ENCODE data around the gene DNAI2.
"Not testable (repeated sequence)": the region's sequence is repeated elsewhere in the genome, so short reads cannot be mapped to it uniquely, and the experiment has no call there.

Gene DNAI2

GRCh38 chr17:74279617-74280016, 5.6 kb downstream of the DNAI2 start:
- not testable (repeated sequence) for FAIRE-seq

GRCh38 chr17:74280093-74280513, 6.1 kb downstream of the DNAI2 start:
- FAIRE-seq = no peak

DNA sequence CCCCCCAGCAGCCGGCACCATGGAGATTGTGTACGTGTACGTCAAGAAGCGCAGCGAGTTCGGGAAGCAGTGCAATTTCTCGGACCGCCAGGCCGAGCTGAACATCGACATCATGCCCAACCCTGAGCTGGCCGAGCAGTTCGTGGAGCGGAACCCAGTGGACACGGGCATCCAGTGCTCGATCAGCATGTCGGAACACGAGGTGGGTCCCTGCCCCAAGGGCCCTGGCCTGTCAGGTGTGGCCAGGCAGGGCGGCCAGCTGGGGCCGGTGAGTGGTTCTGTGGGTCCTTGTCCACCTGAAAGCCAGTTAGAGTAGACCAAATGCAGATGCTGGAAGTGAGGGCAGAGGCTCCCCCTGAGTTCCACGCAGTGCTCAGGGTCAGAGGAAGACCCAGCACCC, 7.8 kb downstream of the DNAI2 start:
- no peak for FAIRE-seq

- not testable (repeated sequence) for FAIRE-seq
These were observed 8.2 kb downstream of the DNAI2 start for GRCh38 chr17:74282274-74282586.

DNA sequence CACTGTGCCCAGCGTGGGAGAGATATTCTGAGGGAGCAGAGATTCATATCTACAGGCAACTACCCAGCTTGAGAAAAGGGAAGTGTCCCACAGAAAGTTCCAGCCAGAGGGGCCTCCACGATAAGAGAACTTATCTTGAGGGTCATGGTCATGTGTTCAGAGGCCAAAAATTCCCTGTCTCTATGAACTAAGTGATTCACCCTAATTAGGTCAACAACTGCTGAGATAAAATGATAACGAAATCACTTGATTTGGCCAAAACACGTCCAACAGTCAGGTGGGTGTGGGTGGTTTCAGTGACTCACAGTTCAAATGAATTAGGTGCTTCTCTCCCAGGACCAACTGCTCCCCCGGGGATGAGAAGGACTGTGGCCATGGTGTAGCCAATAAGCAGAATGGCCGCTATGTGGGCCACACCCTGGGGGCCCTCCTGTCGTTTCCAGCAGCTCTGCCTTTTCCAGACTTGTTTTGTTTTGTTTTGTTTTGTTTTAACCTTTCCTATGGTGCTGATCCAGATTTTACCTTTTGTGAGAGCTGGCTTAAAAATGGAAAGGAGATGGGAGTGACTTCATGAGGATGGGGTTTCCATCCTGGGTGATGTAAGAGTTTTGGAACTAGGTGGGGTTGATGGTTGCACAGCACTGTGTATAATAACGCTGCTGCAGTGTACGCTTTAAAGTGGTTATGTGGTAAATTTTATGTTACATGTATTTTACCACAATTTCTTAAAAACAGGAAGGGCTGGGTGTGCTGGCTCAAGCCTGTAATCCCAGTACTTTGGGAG, 8.7 kb downstream of the DNAI2 start:
- no peak for FAIRE-seq

- FAIRE-seq = no peak
These were observed 9.3 kb downstream of the DNAI2 start for GRCh38 chr17:74283371-74283673.

DNA sequence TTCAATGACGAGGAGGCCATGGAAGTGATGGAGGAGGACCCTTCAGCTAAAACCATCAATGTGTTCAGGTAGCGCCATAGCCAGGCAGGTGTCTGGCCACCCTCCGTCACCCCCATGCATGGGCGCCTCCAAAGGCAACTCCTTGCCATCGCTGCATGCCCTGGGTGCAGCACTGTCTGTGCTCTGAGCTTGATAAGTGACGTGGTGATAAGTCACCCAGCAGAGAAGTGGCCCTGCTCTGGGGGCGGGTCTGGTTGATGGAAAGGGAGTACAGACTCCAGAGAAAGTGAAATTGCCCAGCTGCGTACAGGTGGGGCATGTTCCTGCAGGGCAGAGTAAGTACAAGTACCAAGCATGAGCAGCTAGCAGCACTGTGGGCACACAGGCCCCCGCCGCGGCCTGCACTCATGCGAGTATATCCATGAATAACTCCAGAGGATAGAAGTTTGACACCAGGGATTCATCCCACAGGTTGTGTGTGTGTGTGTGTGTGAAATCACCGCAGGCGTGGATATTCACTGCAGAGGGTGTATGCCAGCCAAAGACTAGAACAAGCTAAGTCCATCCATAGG, 13.1 kb downstream of the DNAI2 start:
- no peak for FAIRE-seq

GRCh38 chr17:74288785-74289184, 14.8 kb downstream of the DNAI2 start:
- no peak for FAIRE-seq

GRCh38 chr17:74289688-74290087, 15.7 kb downstream of the DNAI2 start:
- FAIRE-seq = no peak

- no peak for FAIRE-seq
These were observed 16.3 kb downstream of the DNAI2 start for GRCh38 chr17:74290340-74290739.

DNA sequence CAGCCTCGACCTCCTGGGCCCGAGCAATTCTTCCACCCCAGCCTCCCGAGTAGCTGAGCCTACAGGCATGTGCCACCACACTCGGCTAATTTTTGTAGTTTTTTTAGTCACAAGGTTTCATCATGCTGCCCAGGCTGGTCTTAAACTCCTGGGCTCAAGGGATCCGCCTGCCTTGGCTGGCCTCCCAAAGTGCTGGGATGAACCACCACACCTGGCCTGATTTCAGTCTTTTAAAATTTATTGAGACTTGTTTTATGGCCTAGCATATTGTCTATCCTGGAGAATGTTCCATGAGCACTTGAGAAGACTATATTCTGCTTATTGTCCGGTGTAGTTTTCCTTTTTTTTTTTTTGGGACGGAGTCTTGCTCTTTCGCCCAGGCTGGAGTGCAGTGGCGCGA, 18.5 kb downstream of the DNAI2 start:
- FAIRE-seq = no peak

DNA sequence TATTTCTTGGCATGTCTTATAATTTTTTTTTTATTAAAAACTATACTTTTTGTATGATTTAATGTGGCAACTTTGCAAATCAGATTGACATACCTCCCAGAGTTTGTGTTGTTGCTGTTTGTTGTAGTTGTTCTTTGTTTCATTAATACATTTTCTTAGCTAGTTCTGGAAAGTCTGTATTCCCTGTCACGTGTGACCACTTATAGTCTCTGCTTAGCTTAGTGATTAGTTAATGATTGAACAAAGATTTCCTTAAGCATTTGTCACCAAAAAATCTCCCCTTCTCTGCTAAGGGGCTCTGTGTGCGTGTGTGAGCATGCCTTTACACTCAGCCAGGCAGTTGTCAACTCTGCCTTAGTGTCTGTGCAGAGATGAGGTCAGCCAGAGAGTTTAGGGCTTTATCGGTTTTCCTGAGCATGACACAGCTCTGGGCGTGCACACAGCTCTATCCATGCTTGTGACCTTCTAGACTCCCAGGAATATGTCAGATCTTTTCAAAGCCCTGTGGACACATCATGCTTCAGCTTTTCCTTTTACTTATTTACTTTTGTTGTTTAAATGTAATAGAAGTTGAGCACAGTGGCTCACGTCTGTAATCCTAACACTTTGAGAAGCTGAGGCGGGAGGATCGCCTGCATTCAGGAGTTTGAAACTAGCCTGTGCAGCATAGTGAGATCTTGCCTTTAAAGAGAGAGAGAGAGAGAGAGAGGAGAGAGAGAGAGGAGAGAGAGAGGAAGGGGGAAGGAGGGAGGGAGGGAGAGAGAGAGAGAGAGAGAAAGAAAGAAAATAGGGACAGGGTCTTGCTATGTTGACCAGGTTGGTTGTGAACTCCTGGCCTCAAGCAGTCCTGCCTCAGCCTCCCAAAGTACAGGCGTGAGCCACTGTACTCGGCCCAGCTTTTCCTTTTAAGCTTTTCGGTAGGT, 21.9 kb downstream of the DNAI2 start:
- no peak for FAIRE-seq

GRCh38 chr17:74296548-74296936, 22.5 kb downstream of the DNAI2 start:
- FAIRE-seq = no peak

GRCh38 chr17:74297941-74298340, 23.9 kb downstream of the DNAI2 start:
- FAIRE-seq = no peak

- FAIRE-seq = no peak
These were observed 24.7 kb downstream of the DNAI2 start for GRCh38 chr17:74298778-74299177.

GRCh38 chr17:74299226-74300009, 25.4 kb downstream of the DNAI2 start:
- no peak for FAIRE-seq

GRCh38 chr17:74303305-74303704, 29.3 kb downstream of the DNAI2 start:
- FAIRE-seq = no peak

GRCh38 chr17:74304184-74304583, 30.1 kb downstream of the DNAI2 start:
- FAIRE-seq = no peak

- no peak for FAIRE-seq
These were observed 32.0 kb downstream of the DNAI2 start for GRCh38 chr17:74305865-74306654.

DNA sequence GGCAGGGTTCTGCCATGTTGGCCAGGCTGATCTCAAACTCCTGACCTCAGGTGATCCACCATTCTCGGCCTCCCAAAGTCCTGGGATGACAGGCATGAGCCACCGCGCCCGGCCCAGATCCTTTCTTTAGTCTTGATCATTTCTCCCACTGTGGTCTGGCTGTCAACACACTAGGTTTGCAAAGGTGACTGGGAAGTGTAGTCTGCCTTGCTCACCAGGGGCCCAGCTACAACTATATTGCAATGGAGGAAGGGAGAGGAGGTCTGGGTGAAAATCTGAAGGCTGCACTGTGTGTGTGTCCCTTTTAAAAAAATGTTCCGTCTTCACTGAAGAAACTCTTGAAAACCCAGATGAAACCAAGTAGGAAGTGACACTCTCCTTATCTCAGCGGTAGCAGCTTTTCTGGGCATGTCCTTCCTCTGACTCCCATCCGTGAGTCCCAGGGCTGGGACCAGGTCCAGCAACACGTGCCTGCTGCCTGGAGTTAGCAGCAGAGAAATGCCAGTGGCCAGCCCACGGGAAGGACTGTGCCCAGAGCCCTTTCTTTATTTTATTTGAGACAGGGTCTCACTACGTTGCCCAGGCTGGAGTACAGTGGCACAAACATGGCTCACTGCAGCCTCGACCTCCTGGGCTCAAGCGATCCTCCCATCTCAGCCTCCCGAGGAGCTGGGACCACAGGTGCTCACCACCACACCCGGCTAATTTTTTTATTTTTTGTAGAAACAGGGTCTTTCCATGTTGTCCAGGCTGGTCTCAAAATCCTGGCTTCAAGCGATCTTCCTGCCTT, 34.1 kb downstream of the DNAI2 start:
- no peak for FAIRE-seq

DNA sequence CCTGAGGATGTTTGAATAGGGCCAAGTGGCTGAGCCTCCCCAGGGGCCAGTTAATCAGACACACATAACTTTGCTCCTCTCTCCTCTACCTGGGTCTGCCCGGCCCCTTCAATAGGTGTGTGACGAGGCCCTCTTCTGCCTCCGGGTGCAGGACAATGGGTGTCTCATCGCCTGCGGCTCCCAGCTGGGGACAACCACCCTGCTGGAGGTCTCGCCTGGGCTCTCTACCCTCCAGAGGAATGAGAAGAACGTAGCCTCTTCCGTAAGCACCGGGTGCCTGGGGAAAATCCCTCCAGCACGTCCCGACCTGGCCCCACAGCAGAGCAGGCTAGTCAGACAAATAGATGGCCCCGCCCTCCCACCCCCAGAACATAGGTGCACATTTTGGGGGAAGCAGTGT, 35.9 kb downstream of the DNAI2 start:
- no peak for FAIRE-seq

DNA sequence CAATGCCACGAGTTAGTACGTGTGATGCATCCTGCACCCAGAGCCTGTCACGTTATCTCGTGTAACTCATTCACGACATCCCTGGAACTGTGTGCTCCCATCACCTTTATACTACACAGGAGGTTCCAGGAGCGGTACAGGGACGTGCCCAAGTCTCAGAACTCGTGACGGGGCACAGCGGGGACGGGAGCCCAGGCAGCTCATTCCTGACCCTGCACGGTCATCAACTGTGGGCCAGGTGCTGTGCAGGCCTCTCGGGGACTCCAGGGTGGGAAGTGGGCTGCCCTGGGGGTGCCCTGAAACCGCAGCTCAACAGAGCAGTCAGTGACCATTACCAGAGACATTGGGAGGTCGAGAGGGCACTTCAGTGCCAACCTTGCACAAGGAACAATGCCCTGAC, 40.8 kb downstream of the DNAI2 start:
- no peak for FAIRE-seq

Measured in G401.6 (cell line).